GM12878 (cell line): Measurements from ENCODE around the gene RIMBP2. TPM values are rescaled to one million over a fixed set of nuclear protein-coding genes. Genes with fewer than 3 reads are reported as not detected.

Source experiments
- ATAC-seq: fragments of 200-7000 bp; cut with Tn5 transposase; 3 replicates; pipeline ENCODE4 v1.9.1; 2020; ENCODE audit warnings: mild to moderate bottlenecking, moderate library complexity
- BruUV-seq: library from RNA; stranded (reverse); fragments of 400-500 nt; replicated peaks from 2 replicates; lab custom pipeline; 2021; lab: Mats Ljungman, UMichigan
- CTCF ChIA-PET: fragments of 300-600 bp; sonication (Branson Sonifier 250); formaldehyde crosslinking; extraction: SDS; loops from one replicate; lab custom pipeline; 2021; ENCODE audit warnings: inconsistent platforms; lab: Yijun Ruan, JAX
- POLR2A ChIA-PET: fragments of 350-600 bp; formaldehyde crosslinking; extraction: SDS; loops from one replicate; lab custom pipeline; 2021; ENCODE audit warnings: inconsistent platforms; lab: Charles Lee
- RAD21 ChIA-PET: fragments of 300-600 bp; sonication (Branson Sonifier 250); formaldehyde crosslinking; loops from one replicate; lab custom pipeline; 2023; ENCODE audit warnings: antibody characterized with exemption; ENCODE audit not compliant: unreplicated experiment; lab: Charles Lee
- SMC1A ChIA-PET: fragments of 300-600 bp; sonication (Branson Sonifier 250); formaldehyde crosslinking; loops from one replicate; lab custom pipeline; 2023; ENCODE audit not compliant: unreplicated experiment, uncharacterized antibody; lab: Charles Lee
- DNase-seq: peaks from one replicate; pipeline ENCODE4 v3.0.0-alpha.2; 2011; ENCODE audit warnings: low read depth, low spot score
- FAIRE-seq: peaks from 3 replicates; lab custom pipeline; 2011; peaks lifted over from hg19 to GRCh38; lab: Jason Lieb, UNC
- H2AFZ ChIP-seq: 2 replicates; pipeline ENCODE4 v1.6.0; 2011; ENCODE audit warnings: low read depth, low read length, control low read depth; ENCODE audit not compliant: control insufficient read depth
- H3K27ac ChIP-seq: 2 replicates; pipeline ENCODE4 v1.5.1; 2011; ENCODE audit warnings: control low read depth; ENCODE audit not compliant: control insufficient read depth, insufficient read depth
- H3K27me3 ChIP-seq, 2 experiments: replicated peaks in 1 of 2; 2 replicates each; pipeline versions ENCODE4 v1.6.0 to v1.6.1; 2011; ENCODE audit warnings: low read length in 1 of 2; ENCODE audit not compliant: control insufficient read depth in 2 of 2, insufficient read depth in 2 of 2
- H3K36me3 ChIP-seq, 2 experiments: 2 replicates each; pipeline ENCODE4 v1.5.1; 2011; ENCODE audit warnings: low read length in 1 of 2; ENCODE audit not compliant: control insufficient read depth in 2 of 2, insufficient read depth in 2 of 2
- H3K4me1 ChIP-seq: 2 replicates; pipeline ENCODE4 v1.6.1; 2011; ENCODE audit warnings: mild to moderate bottlenecking, low read length, moderate library complexity, mixed read lengths; ENCODE audit not compliant: control insufficient read depth, insufficient read depth
- H3K4me2 ChIP-seq: 2 replicates; pipeline ENCODE4 v1.6.0; 2011; ENCODE audit warnings: control low read depth; ENCODE audit not compliant: control insufficient read depth, insufficient read depth
- H3K4me3 ChIP-seq: fragments of 200-600 bp; sonication (generic); 2 replicates; pipeline ENCODE4 v1.5.1; 2016
- H3K79me2 ChIP-seq: 2 replicates; pipeline ENCODE4 v1.6.0; 2011; ENCODE audit warnings: low read length; ENCODE audit not compliant: control insufficient read depth, insufficient read depth
- H3K9ac ChIP-seq: 2 replicates; pipeline ENCODE4 v1.8.0; 2011; ENCODE audit warnings: low read length, control low read depth, mixed read lengths; ENCODE audit not compliant: control insufficient read depth, insufficient read depth
- H3K9me3 ChIP-seq: replicated peaks from 3 replicates; pipeline ENCODE4 v1.5.1; 2011; ENCODE audit warnings: mild to moderate bottlenecking, low read length; ENCODE audit not compliant: control insufficient read depth, insufficient read depth
- H4K20me1 ChIP-seq: 2 replicates; pipeline ENCODE4 v1.6.0; 2011; ENCODE audit not compliant: control insufficient read depth, insufficient read depth
- GABPA ChIP-seq: IDR thresholded peaks from 2 replicates; pipeline ENCODE4 v1.6.1; 2014; ENCODE audit warnings: antibody characterized with exemption, low read depth, mild to moderate bottlenecking, inconsistent platforms
- IKZF2 ChIP-seq, 2 experiments: fragments of 450-650 bp; IDR thresholded peaks; 2 replicates each; pipeline ENCODE4 v1.6.1; 2017; ENCODE audit warnings: mild to moderate bottlenecking in 2 of 2, moderate library complexity in 2 of 2
- POU2F2 ChIP-seq: IDR thresholded peaks from 3 replicates; pipeline ENCODE4 v1.6.1; 2011; ENCODE audit warnings: low read depth, mild to moderate bottlenecking, low read length, borderline replicate concordance
- RELA ChIP-seq: fragments of 450-650 bp; IDR thresholded peaks from 2 replicates; pipeline ENCODE4 v1.8.0; 2014; ENCODE audit warnings: borderline replicate concordance; ENCODE audit not compliant: partially characterized antibody
- WGBS: methylation state at CpG from one replicate; pipeline ENCODE4 v1.1.6; 2016; ENCODE audit warnings: low lambda C conversion rate; ENCODE audit not compliant: insufficient replicate concordance, insufficient coverage; ENCODE audit errors: missing lambda C conversion rate; 5-methylcytosine and 5-hydroxymethylcytosine counted together
- in situ Hi-C: fragments of 300-500 bp; cut with MboI; formaldehyde crosslinking; loops from 9 replicates; pipeline ENCODE4 v1.14.3; 2018; ENCODE audit warnings: mixed read lengths
- intact Hi-C: fragments of 100-400 bp; cut with micrococcal nuclease; formaldehyde crosslinking; loops from one replicate; pipeline ENCODE4 v1.14.2; 2022; ENCODE audit not compliant: unreplicated experiment
- polyA plus RNA-seq, 11 experiments: library from polyadenylated mRNA; depleted of rRNA in 4 of 11; unstranded in 6 of 11; stranded (reverse) in 5 of 11; fragments of >200 nt; fragmentation: Nextera tagmentation in 4 of 11; fragmentation: Illumina TruSeq in 1 of 11; extraction: Ambion mirVana in 4 of 11; extraction: Trizol in 1 of 11; gene quantifications; 1 replicate in 1 of 11; 2 replicates in 10 of 11; pipeline versions ENCODE4 v1.2.1 to v1.2.3, GENCODE V29; 2011 to 2016; ENCODE audit warnings: inconsistent platforms in 2 of 11, missing spikeins in 2 of 11, low read depth in 1 of 11
- total RNA-seq, 4 experiments: library from RNA; depleted of rRNA in 3 of 4; stranded (reverse); fragments of >200 nt in 3 of 4; fragmentation: Illumina TruSeq in 1 of 4; extraction: Trizol in 1 of 4; gene quantifications; 2 replicates each; pipeline versions ENCODE4 v1.2.1 to v1.2.3, GENCODE V29; 2013 to 2021
- TF ChIP-seq, protein P1 (sequence below): IDR thresholded peaks from 2 replicates; pipeline ENCODE4 v1.6.1; 2011; ENCODE audit warnings: borderline replicate concordance, low read depth, mild to moderate bottlenecking, moderate library complexity, low read length; ENCODE audit not compliant: insufficient read depth, poor library complexity, severe bottlenecking
- TF ChIP-seq, protein P2 (sequence below): IDR thresholded peaks from 2 replicates; pipeline ENCODE4 v1.6.1; 2012; ENCODE audit warnings: low read depth, low read length, improper control_type of control experiment

RIMBP2 gene
- total and polyA plus RNA-seq, 10 of the 15 experiments (the other 5 are each of a cell fraction or from before 2014, with no cell fraction given) = 0.04 to 2.9 (median 0.07) TPM; not detected in 1

DNA sequence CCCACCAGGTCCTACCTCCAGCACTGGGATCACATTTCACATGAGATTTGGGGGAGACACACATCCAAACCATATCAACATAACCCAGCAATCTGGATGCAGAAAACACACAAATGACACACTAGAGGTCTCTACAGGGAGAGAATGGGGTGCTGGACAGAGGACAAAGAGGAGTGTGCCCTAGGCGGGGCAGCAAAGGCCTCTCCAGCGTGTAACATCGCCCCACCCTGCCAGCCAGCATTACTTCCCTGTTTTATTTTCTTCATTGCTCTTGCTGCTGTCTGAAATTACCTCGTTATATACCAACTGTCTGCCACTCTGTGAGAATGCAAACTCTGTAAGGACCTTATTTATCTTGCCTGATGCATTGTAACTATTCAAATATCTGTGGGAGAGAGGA is 61.1 kb downstream of the RIMBP2 start (continued):
- TF ChIP-seq, protein P1, sequence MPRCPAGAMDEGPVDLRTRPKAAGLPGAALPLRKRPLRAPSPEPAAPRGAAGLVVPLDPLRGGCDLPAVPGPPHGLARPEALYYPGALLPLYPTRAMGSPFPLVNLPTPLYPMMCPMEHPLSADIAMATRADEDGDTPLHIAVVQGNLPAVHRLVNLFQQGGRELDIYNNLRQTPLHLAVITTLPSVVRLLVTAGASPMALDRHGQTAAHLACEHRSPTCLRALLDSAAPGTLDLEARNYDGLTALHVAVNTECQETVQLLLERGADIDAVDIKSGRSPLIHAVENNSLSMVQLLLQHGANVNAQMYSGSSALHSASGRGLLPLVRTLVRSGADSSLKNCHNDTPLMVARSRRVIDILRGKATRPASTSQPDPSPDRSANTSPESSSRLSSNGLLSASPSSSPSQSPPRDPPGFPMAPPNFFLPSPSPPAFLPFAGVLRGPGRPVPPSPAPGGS = no peak
- no peak for TF ChIP-seq POU2F2

DNA sequence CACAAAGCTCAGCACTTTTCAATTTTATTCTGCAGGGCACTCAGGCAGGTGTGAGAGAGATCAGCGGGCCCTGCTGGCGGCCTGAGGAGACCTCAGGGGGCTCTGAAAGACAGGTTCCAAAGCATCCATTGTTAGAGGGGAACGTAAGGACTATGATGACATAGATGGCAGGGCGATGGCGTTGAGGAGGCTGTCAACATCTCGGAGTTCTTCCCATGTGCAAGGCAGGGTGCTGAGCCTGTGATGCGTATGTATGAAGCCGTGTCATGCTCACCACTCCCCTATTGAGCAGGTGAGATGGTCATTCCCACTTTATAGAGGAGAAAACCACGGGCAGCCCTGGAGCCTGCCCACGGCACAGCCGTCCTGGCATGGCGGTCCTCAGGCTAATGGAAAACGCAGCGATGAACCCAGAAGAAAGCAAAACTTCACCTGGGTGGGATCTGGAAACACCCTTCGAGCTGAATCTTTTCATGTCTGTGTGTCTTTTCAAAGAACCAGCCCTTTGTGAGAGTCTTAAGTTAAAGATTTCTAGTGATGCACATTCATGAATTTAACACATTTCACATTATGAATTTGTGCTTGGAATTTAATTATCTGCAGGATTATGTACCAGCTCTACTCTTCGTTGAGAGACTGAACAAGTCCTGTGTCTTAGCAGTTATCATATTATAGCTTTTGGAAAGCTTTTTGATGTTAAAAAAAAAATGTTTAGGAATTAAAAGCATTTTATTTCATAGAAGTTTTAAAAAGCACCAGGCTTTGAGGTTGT is 64.7 kb downstream of the RIMBP2 start:
- Histone ChIP-seq H3K79me2 (no peaks in the 10 kb centered on the region), H3K4me2 (no peak overlapping the region), H3K27ac (no peak overlapping the region), H4K20me1 (no peaks in the 10 kb centered on the region), H3K9ac (no peak overlapping the region), H2AFZ (no peak overlapping the region), H3K4me3 (no peak overlapping the region), H3K27me3 (no peaks in the 10 kb centered on the region), H3K4me1 (no peaks in the 10 kb centered on the region), H3K9me3 (peaks cover 3% of the 10 kb centered on the region; the same call in 1 of the 3 replicates)
- ChIA-PET CTCF (no interaction called here), RAD21 (no interaction called here), SMC1A (no interaction called here), POLR2A (no interaction called here)
- DNase-seq (no peak), ATAC-seq (no peak), FAIRE-seq (no peak)
- BruUV-seq = no TSS peak
- WGBS = 24% methylated on average over 16 of the region's 16 CpGs
- intact Hi-C loops = no loop called here
- in situ Hi-C loops = no loop called here
- TF ChIP-seq RELA = no peak
- no peak for TF ChIP-seq IKZF2 (IDR thresholded peaks at IDR 0.05)
- no peak for TF ChIP-seq GABPA
- TF ChIP-seq, protein P2, sequence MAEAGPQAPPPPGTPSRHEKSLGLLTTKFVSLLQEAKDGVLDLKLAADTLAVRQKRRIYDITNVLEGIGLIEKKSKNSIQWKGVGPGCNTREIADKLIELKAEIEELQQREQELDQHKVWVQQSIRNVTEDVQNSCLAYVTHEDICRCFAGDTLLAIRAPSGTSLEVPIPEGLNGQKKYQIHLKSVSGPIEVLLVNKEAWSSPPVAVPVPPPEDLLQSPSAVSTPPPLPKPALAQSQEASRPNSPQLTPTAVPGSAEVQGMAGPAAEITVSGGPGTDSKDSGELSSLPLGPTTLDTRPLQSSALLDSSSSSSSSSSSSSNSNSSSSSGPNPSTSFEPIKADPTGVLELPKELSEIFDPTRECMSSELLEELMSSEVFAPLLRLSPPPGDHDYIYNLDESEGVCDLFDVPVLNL = no peak
- TF ChIP-seq, all 136 proteins: peak for 0
- no peaks in the 10 kb centered on the region for H3K36me3 ChIP-seq
